NOMO-1 treated with dmso at 0.1 percent for 144 hours (cell line): ENCODE measurements around the gene ENTR1.
"Not testable (repeated sequence)": the region's sequence is repeated elsewhere in the genome, so short reads cannot be mapped to it uniquely, and the experiment has no call there.

ENCODE experiments used
- DNase-seq: peaks from one replicate; lab custom pipeline; 2025; ENCODE audit not compliant: unreplicated experiment; lab: John Stamatoyannopoulos, UW

ENTR1 gene

DNA sequence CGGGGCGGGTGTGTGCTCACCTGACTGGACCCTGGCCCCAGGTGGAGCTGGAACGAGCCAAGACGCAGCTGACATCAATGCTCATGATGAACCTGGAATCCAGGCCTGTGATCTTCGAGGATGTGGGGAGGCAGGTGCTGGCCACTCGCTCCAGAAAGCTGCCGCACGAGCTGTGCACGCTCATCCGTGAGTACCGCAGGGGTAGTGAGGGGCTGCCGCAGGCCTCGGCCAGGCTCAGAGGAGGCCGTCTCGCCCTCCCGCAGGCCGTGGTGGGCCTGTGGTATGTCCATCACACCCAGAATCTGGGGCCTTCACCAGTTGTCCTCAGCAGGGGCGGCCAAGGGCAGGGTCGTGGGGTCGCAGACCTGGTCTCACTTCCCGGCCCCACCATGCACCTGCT is 11.4 kb upstream of the ENTR1 start:
- no peak for DNase-seq

DNA sequence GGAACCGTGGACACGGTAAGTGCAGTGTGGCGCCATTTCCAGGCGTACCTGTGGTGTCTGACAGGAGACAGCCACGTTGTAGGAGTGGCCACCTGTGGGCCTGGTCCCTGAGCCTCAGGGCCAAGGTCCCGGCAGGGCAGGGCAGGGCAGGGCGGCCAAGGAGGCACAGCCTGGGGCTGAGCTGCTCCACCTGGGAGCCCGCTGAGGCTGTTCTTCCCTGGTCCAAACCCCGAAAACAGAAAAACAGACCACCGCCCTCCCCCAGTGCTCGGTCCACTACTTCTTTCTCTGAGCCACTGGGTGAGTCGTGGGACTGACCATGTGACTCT is 8.6 kb upstream of the ENTR1 start:
- no peak for DNase-seq

DNA sequence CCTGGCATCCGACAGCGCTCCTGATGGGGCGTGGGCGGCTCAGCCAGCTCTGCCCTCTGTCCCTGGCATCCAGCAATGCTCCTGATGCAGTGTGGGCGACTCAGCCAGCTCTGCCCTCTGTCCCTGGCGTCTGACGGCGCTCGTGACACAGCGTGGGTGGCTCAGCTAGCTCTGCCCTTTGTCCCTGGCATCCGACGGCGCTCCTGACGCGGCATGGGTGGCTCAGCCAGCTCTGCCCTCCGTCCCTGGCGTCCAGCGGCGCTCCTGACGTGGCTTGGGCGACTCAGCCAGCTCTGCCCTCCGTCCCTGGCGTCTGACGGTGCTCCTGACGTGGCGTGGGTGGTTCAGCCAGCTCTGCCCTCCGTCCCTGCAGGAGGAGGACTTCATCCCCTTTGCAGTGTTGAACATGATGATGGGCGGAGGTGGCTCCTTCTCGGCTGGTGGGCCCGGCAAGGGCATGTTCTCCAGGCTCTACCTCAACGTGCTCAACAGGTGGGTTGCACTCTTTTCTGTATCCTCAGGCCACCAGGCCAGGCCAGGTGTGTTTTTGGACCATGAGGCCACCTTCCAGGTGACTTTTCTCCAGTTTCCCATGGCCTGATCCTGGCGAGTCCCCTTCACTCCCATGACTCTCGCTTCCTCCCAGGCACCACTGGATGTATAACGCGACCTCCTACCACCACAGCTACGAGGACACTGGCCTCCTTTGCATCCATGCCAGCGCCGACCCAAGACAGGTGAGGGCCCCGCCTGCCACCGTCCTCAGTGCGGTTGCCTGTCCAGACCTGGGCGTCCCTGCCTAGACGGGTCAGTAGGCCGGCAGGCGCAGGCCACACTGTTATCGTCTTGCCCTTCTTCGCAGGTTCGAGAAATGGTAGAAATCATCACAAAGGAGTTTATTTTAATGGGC is 8.0 kb upstream of the ENTR1 start:
- no peak for DNase-seq

DNA sequence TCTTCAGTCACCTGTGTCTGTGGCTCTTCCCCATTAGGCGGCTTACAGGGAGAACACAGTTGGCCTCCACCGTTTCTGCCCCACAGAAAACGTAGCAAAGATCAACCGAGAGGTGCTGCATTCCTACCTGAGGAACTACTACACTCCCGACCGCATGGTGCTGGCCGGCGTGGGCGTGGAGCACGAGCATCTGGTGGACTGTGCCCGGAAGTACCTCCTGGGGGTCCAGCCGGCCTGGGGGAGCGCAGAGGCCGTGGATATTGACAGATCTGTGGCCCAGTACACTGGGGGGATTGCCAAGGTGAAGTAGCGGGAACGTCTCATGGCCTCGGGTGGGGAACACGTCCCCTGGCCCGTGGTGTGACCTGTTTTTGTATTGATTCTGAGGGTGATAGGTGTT is 6.5 kb upstream of the ENTR1 start:
- DNase-seq, result no peak

DNA sequence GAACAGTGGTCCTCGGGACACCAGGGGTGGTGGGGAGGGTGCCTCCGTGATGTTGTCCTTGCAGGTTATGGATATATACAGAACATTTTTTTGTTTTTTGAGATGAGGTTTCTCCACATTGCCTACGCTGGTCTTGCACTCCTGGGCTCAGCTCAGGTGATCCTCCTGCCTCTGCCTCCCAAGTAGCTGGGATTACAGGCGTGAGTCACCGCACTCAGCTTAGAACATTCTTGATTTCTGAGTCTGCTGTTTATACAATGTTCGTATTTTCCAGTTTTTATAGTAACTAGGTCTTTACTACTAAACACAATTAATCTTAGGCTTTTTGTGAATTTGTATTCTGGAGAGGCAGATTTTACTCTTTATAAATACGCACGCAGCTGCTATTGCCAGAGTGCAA is 6.0 kb upstream of the ENTR1 start:
- no peak for DNase-seq

DNA sequence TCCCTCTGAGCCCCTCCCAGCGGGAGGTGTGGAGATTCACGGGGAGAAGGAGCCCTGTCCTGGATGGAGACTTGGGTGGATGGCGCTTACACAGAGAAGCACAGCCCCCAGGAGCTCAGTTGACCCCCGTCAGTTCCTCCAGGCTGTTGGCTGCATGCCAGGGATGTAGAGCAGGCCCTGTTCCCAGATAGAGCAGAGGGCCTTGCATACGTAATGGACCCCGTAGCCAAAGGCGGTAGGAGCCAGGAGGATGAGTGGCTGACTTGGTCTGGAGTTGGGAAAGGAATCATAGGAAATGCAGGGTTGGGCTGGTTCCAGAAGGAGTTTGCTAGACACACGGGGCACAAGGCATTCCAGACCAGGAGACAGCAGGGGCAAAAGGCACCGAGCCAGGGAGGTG is 2.5 kb upstream of the ENTR1 start:
- DNase-seq, result no peak

DNA sequence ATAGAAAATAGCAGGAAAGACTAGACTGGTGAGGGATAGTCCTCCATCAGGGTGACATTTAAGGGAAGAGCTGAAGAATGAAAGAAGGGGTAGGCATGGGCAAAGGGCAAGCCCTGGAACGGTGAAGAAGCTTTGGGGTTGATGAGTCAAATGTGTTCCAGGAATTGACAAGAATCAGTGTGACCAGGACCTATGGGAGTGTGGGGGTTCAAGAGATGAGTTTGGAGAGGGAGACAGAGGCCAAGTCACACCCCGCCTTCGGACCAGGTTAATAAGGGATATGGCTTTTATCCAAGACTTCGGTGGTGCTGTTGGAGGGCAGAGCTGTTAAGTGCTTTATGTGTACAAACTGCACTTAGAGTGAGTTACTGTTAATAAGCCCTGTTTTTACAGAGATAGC is 964 bp upstream of the ENTR1 start:
- no peak for DNase-seq

DNA sequence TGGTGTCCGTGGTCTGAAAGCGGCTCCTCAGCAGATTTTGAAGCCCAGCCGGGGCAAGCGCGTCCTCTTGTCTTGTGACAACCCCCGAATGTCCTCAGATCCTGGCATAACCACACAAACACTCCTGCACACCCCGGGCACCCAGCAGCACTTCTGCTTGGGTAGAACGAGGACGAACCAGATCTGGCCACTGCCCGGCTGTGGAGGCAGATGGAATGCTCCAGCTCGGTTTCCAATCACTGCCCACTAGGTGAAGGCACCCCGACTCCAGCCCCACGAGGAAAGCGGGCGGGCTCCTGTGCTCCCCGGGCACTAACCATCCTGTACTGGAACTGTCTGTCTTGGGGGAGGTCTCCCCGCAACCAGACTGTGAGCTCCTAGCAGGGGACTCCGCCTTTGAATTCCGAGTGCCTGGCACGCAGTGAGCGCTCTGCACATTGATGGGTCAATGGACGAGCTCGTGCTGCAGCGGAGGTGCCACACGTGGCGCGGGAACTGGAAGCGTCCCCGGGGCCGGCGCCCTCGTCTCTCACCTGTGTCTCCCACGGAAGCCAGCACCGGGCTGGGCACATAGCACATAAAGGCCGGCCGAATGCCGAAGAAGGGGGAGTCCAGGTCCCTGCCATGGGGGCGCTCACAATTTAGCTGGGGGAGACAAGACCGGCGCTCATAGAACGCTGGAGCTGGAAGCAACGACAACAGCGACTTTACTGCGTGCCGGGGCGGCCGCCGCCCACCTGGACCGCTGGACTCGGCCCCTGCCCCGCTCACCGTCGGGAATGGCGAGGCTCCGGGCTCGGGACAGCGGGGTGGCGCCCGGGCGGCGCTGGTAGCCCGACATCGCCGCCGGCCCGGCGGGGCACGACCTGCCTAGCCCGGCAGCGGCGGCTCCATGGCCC is 608 bp downstream of the ENTR1 start:
- DNase-seq, result no peak

DNA sequence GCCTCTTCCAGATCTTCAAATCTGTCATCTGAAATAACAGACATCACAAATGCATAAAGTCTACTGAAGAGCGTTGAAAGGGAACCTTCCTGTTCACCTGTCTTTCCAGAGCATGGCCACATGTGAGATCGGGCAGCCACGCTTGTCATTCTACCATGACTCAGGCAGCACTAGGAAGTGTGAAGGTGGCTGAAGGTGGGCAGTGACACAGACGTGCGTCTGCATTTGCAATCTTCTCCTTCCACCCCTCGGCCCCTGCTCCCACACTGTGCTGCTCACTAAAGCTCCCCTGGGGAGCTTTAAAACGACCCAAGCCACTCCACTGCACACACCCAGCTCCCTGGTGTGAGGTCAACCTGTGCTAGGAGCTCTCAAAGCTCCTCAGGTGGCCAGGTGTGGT is 2.5 kb downstream of the ENTR1 start:
- DNase-seq, result no peak

DNA sequence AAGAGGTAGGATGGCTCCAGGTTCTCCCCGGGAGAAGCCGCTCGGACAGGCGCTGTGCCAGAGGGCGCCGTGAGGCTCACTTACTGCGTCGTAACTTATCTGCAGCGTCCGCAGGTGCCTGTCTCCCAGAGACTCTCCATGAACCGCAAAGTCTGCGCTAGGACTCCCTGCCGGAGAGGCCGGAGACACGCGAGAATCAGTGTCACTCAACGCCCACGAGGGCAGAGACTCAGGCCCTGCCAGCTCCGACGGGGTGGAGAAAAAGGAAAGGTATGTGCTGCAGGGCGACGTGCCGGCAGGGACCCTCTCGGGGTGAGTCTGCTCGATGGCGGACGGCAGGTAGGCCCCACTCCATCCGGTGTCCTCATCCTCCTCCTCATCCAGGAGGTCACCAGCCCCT is 3.4 kb downstream of the ENTR1 start:
- not testable (repeated sequence) for DNase-seq

DNA sequence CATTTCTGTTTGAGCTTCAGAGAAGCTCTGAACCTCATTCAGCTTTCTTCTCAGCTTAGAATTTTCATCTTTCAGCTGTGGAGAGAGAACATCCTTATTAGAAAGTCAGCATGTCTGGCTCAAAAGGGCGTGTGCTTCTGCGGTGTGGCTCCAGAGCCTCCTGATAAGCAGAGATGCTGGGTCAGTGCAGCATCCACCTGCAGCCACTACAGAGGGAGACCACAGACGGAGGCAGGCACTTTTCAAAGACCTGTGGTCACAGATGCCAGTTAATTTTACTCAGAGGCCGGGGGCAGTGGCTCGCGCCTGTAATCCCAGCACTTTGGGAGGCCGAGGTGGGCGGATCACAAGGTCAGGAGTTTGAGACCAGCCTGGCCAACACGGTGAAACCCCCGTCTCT is 4.5 kb downstream of the ENTR1 start:
- DNase-seq, result not testable (repeated sequence)

DNA sequence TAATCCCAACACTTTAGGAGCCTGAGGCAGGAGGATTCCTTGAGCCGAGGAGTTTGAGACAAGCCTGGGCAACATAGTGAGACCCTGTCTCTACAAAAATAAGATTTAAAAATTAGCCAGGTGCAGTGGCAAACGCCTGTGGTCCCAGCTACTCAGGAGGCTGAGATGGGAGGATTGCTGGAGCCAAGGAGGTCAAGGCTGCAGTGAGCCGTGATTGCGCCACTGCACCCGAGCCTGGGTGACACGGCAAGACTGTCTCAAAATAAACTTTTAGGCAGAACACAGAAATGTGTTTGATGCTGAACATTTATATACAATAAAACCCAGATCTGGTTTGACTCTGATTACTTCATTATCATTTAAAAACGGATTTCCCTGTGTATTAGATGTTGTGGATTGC is 4.9 kb downstream of the ENTR1 start:
- DNase-seq, result no peak

DNA sequence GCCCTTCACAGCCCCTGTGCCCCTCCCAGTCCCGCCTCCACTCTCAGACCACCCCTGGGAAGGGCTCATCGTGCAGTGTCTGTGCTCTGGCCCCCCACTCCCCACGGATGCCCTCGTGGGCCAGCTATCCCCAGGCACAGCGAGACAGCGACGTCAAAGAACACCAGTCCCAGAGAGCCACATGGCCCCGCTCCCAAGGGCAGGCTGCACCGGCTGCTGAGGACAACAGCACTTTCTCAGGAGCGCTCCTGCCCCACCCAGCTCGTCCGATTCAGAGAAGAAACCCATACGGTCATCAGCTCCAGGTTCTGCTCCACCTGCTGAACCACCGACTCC is 5.6 kb downstream of the ENTR1 start:
- no peak for DNase-seq

DNA sequence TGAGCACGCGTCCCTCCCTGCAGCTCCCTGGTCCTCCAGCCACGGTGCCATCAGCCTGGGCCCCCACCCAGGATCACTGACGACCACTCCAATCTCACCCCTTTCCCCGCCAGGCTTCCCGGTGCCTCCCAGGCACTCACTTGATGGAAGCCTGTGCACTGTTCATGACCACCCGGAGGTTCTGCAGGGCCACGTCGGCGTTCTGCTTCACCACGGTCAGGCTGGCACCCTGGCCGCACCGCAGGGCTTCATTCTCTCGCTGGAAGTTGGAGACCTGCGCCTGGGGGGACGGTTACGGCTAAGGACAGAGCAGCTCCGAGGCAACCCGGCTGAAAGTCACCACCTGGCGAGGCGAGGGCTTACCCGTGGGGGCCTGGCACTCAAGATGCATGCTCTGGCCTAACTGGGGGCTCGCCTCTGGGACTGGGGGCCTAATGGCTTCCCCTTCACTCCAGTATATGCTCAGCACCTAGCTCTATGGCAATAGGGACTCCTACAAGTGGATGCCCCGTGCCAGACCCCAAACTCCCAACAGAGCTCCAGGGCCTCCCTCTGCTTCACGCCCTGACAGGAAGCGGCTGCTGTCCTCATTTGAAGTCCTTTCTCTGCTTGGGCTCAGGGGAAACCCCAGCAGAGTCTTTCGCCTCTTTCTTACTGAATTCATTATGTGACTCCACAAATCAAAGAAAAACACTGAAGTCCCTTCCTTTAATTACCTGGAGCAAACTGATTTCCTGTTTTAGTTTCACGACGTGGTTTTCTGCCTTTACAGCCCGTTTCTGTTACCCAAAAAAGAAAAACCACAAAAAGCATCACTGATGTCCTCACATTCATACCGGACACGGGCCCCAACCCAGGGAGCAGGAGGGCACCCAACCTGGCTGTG is 6.3 kb downstream of the ENTR1 start:
- peak; percentile 19 for DNase-seq

DNA sequence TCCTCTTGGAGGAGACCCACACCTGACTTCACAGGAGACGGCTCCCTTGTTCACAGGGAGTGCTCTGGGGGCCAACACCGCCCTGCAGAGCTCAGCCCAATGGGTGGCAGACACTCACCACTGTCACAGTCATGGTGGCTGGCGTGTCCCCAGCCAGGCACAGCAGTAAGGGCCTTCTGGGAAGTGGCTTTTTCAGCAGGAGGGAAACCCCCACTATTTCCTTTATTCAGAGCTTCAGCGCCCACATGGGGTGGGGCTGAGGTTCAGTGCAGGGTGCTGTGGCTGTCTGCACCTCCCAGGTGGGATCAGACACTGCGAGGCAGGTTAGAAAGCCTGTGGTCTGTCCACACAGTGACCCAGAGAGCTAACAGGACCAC is 6.9 kb downstream of the ENTR1 start:
- no peak for DNase-seq

DNA sequence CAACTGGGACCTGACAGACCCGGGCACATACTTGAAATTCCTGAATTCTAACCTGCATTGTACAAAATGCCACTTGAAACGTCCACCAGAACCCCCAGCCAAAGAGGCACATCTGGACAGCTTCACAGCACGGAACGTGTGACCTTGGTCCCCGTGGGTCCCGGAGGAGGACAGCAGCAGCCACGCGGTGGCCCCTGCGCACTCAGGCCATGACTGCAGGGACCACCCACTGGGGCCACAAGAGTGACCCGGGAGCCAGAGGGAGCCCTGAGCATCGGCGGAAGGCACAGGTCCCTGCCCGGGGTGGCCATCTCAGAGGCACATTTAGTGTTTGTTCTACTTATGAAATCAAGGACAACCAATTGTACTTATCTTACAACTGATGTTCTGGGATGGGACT is 8.3 kb downstream of the ENTR1 start:
- no peak for DNase-seq

DNA sequence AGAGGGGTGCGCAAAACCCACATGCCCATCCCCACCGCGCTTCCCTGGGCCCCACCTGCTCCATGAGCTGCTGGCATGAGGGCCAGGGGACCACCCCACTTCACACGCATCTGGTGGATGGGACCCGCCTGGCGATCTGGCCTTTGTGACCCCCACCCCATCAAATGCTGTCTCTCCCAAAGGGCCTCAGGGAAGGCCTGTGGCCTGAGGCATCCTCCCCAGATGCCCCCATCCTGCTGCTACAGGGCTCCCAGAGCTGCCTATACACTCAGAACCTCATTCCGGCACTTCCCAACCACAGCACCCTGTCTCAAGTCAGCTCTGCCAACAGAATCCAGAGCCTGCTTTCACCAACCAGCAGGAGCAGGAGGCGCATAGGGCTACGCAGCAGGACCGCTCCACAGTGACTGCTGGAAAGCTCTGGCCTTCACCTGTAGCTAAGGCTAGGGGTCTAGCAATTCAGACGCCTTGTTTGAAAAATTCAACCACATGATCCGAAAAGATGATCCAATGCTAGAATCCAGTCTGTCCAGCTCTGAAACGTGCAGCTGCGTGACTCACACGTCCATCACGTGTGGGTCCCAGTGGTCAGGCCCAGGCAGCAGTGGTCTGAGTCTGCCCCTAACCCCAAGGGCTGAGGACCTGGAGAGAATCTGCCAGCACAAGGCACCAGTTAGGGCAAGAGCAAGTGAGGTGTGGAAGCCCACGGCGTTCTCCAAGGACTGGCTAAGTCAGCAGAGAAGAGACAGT is 9.1 kb downstream of the ENTR1 start:
- no peak for DNase-seq

DNA sequence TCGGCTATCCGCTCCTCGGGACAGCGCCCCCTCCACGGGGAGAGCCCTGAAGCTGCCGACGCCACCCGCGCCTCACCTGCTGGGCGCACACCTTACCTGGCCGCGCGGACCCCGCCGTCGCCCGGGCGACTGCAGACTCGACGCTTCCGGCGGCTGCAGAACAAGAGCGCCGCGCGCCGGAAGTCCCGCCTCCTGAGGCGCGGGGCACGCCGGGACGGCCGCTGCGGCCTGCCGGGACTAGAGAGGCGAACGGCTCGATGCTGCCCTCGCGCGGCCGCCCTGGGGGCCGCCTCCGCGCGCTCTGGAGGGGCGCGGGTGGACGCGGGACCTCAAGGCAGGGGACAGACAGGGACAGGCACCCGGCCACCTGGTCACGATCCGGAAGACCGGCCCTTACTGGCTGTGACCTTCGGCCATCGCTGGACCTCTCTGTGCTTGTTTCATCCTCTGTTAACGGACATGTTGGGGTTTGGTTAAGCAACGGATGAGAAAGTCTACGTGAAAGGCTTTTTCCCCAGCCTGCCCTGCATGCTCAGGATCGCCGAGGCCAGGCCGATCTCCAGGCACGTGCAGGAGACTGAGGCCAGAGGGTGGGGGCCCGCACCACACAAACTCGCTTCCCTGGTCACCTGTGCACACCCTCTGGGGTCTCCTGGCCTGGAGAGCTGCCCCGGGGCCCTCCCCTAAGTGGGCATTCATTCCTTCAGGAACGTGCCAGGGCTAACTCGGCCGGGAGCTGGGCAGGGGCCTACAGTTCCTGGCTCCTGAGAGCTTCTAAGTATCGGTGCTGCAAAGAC is 10.2 kb downstream of the ENTR1 start, which contains the start of gene SNAPC4:
SNAPC4 (minus strand) TSS at position 133 of the 797 bp plus-strand sequence. CDS start 1,742 bp downstream, outside the sequence.
- peak; percentile 89 for DNase-seq

DNA sequence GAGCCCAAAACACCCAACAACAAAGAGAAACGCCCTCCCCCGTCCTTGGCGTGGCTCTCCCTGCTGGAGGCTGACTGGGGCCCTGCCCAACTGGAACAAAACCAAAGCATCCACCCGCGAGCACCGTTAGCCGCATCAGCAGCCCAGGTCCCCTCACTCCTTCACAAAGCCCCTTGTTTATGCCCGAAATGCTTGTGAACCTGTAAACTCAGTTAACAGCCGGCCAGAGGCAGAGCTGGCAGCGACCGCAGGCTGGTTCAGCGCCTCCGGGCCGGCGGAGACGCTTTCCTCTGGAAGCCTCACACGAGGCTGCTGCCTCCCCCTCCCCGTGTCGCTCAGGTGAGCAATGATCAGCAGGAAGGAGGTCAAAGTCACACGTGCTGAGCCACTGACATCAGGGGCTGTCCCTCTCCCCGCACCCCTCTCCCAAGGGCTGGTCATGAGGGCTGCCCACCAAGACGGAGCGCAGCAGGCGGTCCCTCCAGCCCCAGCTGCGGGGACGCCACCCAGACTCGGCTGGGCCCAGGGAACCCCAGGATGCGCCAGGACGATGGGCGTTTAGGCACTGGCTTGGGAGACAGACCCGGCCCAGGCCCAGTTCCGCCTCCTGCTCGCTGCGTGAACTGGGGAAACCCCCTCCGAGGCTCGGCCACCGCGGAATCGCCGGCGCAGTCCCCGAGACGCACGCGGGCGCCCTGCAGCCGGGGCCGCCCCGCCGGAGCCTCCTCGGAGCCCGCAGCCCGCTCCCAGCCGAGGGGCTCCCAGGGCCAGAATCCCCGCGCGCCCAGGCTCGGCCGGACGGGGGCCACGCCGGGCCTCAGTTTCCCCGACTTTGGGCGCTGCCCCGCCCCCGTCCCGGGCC is 11.0 kb downstream of the ENTR1 start:
- DNase-seq, result no peak
